ENCODE measurements around the gene ANKRD16.
"Not testable (repeated sequence)": the region's sequence is repeated elsewhere in the genome, so short reads cannot be mapped to it uniquely, and the experiment has no call there.

ANKRD16 gene

DNA sequence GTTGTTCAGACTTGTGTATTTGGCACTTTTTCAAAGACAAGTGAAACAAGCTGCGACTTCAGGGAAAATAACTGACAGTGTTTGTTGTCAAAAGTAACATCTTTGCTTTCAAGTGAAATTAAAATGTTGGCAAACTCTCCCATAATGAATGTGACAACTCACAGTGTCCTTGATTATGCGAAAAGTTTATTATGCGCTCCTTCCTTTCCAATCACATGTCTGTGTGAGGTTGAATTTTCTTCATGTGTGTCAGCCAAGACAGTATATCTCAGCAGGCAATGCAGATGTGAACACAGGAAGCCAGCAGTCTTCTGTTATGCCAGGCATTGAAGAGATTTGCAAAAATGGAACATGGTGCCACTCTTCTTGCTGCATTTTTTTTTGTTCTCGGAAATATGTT is 29.1 kb upstream of the ANKRD16 start:
- H3K27me3 ChIP-seq (ENCODE audit: control insufficient read depth, insufficient read depth, low read length), result no peaks in the 10 kb centered on the region
- H3K4me3 ChIP-seq (ENCODE audit: low read length), result no peak overlapping the region
- no peaks in the 10 kb centered on the region for H3K4me1 ChIP-seq (ENCODE audit: control insufficient read depth, insufficient read depth, low read length)
- peaks cover 63% of the 10 kb centered on the region for H3K36me3 ChIP-seq (ENCODE audit: control insufficient read depth, insufficient read depth, low read length)
- H3K9ac ChIP-seq (ENCODE audit: low read length), result no peak overlapping the region
- H3K27ac ChIP-seq (ENCODE audit: low read depth, low read length), result no peak overlapping the region

DNA sequence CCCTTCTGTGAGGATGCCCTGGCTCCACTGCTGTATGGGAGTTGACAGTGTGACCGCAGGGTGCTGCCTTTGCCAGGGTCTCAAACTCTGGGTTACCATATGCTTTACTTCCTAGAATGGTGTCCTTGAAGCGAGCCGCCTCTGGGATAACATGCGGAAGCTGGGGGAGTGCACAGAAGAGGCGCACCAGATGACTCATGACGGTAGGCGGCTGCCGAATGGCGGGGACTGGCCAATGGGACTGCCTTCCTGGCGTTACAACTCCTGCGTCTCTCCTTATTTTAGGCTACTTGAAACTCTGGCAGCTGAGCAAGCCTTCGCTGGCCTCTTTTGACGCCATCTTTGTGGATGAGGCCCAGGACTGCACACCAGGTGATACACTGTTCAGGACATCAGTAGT is 27.6 kb upstream of the ANKRD16 start:
- Histone ChIP-seq H3K9ac (ENCODE audit: low read length) (no peak overlapping the region), H3K36me3 (ENCODE audit: control insufficient read depth, insufficient read depth, low read length) (peaks cover 53% of the 10 kb centered on the region), H3K27me3 (ENCODE audit: control insufficient read depth, insufficient read depth, low read length) (no peaks in the 10 kb centered on the region), H3K27ac (ENCODE audit: low read depth, low read length) (no peak overlapping the region), H3K4me1 (ENCODE audit: control insufficient read depth, insufficient read depth, low read length) (no peaks in the 10 kb centered on the region), H3K4me3 (ENCODE audit: low read length) (no peak overlapping the region)

DNA sequence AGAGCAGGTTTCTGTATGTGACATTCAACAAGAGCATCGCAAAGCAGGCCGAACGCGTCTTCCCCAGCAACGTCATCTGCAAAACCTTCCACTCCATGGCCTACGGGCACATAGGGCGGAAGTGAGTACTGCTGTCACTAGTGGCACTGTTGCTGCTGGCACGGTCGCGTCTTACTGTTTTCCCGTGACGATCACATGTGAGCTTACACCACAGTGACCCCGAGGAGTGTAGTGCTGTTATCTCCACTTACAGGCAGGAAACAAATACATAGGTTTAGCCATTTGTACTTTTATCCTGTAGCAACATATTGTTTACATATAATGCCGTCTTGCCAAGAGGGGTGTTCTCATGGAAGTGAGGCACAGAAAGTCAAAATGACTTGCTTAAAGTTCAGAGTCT is 25.8 kb upstream of the ANKRD16 start:
- no peaks in the 10 kb centered on the region for H3K27me3 ChIP-seq (ENCODE audit: control insufficient read depth, insufficient read depth, low read length)
- no peaks in the 10 kb centered on the region for H3K4me1 ChIP-seq (ENCODE audit: control insufficient read depth, insufficient read depth, low read length)
- H3K4me3 ChIP-seq (ENCODE audit: low read length), result no peak overlapping the region
- no peak overlapping the region for H3K9ac ChIP-seq (ENCODE audit: low read length)
- peaks cover 54% of the 10 kb centered on the region for H3K36me3 ChIP-seq (ENCODE audit: control insufficient read depth, insufficient read depth, low read length)
- no peak overlapping the region for H3K27ac ChIP-seq (ENCODE audit: low read depth, low read length)

DNA sequence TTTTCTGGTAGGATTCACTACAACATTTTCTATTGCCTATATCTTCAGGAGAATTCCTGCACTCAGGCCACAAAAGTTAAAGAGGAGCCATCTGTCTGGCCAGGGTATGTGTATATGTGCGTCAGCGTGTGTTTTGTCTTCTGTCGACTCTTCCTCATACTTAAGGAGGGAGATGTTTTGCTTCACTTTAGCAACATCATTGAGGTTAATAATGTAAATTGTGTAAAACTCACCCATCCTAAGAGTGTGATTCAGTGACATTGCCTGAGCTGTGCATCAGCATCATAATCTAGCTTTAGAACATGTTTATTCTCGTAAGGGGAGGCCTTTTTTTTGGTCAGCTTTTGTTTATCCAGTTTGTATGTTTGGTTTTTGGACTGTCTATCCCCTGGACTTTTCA is 24.0 kb upstream of the ANKRD16 start:
- Histone ChIP-seq H3K36me3 (ENCODE audit: control insufficient read depth, insufficient read depth, low read length) (peaks cover 67% of the 10 kb centered on the region), H3K9ac (ENCODE audit: low read length) (no peak overlapping the region), H3K4me3 (ENCODE audit: low read length) (no peak overlapping the region), H3K27ac (ENCODE audit: low read depth, low read length) (no peak overlapping the region), H3K27me3 (ENCODE audit: control insufficient read depth, insufficient read depth, low read length) (no peaks in the 10 kb centered on the region), H3K4me1 (ENCODE audit: control insufficient read depth, insufficient read depth, low read length) (no peaks in the 10 kb centered on the region)

DNA sequence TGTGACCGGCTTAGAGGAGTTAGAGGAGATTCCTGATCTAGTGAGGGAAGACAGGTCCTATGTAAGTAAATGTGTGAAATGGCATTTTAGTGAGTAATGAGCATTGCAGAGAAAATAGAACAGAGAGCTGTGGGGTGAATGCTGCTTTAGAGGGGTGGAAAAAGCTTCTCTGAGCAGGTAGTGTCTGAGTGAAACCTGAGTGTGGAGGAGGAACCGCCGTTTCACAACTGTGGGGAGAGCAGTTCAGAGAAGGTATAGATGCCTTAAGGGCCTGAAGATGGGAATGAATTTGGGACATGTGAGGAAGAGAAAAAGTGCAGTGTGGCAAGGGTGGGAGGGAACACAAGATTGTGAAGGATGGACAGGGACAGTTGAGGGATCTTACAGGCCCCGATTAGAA is 22.0 kb upstream of the ANKRD16 start:
- Histone ChIP-seq H3K27ac (ENCODE audit: low read depth, low read length) (no peak overlapping the region), H3K9ac (ENCODE audit: low read length) (no peak overlapping the region), H3K4me3 (ENCODE audit: low read length) (no peak overlapping the region), H3K36me3 (ENCODE audit: control insufficient read depth, insufficient read depth, low read length) (peaks cover 54% of the 10 kb centered on the region), H3K4me1 (ENCODE audit: control insufficient read depth, insufficient read depth, low read length) (no peaks in the 10 kb centered on the region), H3K27me3 (ENCODE audit: control insufficient read depth, insufficient read depth, low read length) (no peaks in the 10 kb centered on the region)

DNA sequence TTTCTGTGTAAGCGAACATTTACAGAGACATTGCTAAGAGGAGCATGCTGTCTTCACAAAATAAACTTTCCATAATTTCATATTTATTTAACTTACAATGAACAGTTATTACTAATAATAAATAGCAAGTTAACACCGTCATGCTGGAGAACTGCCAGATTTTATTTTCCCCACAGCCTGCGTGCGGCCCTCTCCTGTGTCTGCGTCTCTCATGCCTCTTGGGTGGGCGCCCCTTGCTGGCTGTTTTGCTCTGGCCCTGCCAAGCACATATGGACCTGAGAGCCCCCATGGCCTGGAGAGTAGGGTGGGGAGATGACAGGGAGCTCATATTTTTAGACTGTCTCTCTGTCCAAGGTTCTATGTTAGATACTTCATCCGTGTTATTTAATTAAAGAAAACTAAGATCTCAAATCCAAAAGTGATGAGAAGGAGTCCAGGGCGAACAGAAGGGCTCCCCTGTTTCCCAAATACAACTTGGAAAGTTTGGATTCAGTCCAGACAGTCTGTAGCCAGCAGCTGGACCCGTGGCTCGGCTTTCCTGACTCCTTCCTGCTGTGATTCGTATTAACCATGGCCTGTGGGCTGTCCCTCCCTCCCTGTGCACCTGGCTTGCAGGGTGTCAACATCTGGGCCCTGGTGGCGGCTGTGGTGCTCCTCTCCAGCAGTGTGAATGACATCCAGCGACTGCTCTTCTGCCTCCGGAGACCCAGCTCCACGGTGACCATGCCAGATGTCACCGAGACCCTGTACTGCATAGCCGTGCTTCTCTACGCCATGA is 20.8 kb upstream of the ANKRD16 start:
- H3K36me3 ChIP-seq (ENCODE audit: control insufficient read depth, insufficient read depth, low read length), result peaks cover 54% of the 10 kb centered on the region
- no peak overlapping the region for H3K4me3 ChIP-seq (ENCODE audit: low read length)
- no peaks in the 10 kb centered on the region for H3K4me1 ChIP-seq (ENCODE audit: control insufficient read depth, insufficient read depth, low read length)
- no peak overlapping the region for H3K27ac ChIP-seq (ENCODE audit: low read depth, low read length)
- no peaks in the 10 kb centered on the region for H3K27me3 ChIP-seq (ENCODE audit: control insufficient read depth, insufficient read depth, low read length)
- H3K9ac ChIP-seq (ENCODE audit: low read length), result no peak overlapping the region

DNA sequence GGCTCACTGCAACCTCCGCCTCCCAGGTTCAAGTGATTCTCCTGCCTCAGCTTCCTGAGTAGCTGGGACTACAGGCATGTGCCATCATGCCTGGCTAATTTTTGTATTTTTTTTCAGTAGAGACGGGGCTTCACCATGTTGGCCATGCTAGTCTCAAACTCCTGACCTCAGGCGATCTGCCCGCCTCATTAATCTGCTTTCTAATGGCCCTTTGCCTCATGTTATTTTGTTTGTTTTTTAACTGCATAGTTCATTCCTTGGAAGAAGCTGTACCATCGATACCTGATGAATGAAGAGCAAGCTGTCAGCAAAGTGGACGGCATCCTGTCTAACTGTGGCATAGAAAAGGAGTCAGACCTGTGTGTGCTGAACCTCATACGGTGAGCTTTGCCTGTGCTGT is 19.0 kb upstream of the ANKRD16 start:
- H3K4me1 ChIP-seq (ENCODE audit: control insufficient read depth, insufficient read depth, low read length); H3K27ac ChIP-seq (ENCODE audit: low read depth, low read length); H3K27me3 ChIP-seq (ENCODE audit: control insufficient read depth, insufficient read depth, low read length); H3K4me3 ChIP-seq (ENCODE audit: low read length); H3K9ac ChIP-seq (ENCODE audit: low read length): not testable (repeated sequence)
- H3K36me3 ChIP-seq (ENCODE audit: control insufficient read depth, insufficient read depth, low read length), result peaks cover 36% of the 10 kb centered on the region

DNA sequence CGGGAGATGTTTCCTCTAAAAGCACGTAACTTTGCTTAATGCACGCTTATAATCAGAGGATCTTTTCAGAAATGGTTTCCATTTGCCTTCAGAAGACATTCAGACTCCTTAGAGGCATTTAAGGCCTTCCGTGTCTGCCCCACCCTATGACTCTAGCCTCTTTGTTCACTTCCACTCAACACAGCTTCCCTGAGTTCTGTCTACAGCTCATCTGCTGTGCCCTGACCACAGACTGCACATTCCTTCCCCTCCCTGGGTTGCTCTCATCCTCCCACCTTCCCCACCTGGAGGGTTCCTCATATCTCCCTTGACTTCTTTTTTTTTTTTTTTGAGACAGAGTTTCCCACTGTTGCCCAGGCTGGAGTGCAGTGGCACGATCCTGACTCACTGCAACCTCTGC is 17.0 kb upstream of the ANKRD16 start:
- Histone ChIP-seq H3K27ac (ENCODE audit: low read depth, low read length) (no peak overlapping the region), H3K36me3 (ENCODE audit: control insufficient read depth, insufficient read depth, low read length) (peaks cover 33% of the 10 kb centered on the region), H3K4me1 (ENCODE audit: control insufficient read depth, insufficient read depth, low read length) (no peaks in the 10 kb centered on the region)

DNA sequence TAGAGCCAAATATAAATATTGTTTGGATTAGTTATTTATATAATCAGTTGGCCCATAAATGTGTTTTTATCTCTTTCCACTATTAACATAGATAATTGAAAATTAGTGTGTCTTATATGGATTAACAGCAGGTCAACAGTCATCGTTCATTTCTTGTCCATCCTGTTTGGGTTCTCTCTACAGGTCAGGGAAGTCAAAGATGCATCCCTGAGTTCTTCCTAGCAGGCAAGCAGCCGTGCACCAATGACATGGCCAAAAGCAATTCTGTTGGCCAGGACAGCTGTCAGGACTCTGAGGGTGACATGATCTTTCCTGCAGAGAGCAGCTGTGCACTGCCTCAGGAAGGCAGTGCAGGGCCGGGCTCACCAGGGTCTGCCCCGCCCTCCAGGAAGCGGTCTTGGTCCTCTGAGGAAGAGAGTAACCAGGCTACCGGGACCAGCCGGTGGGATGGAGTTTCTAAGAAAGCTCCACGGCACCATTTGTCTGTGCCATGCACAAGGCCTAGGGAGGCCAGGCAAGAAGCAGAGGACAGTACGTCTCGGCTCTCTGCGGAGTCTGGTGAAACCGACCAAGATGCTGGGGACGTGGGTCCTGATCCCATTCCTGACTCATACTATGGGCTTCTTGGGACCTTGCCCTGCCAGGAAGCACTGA is 16.3 kb upstream of the ANKRD16 start:
- no peak overlapping the region for H3K4me3 ChIP-seq (ENCODE audit: low read length)
- no peak overlapping the region for H3K27ac ChIP-seq (ENCODE audit: low read depth, low read length)
- peaks cover 28% of the 10 kb centered on the region for H3K36me3 ChIP-seq (ENCODE audit: control insufficient read depth, insufficient read depth, low read length)
- no peaks in the 10 kb centered on the region for H3K27me3 ChIP-seq (ENCODE audit: control insufficient read depth, insufficient read depth, low read length)
- H3K4me1 ChIP-seq (ENCODE audit: control insufficient read depth, insufficient read depth, low read length), result no peaks in the 10 kb centered on the region
- H3K9ac ChIP-seq (ENCODE audit: low read length), result no peak overlapping the region

More for the DNA sequence above, 17.0 kb upstream of the ANKRD16 start:
- Histone ChIP-seq H3K4me3 (ENCODE audit: low read length) (no peak overlapping the region), H3K27me3 (ENCODE audit: control insufficient read depth, insufficient read depth, low read length) (no peaks in the 10 kb centered on the region), H3K9ac (ENCODE audit: low read length) (no peak overlapping the region)

DNA sequence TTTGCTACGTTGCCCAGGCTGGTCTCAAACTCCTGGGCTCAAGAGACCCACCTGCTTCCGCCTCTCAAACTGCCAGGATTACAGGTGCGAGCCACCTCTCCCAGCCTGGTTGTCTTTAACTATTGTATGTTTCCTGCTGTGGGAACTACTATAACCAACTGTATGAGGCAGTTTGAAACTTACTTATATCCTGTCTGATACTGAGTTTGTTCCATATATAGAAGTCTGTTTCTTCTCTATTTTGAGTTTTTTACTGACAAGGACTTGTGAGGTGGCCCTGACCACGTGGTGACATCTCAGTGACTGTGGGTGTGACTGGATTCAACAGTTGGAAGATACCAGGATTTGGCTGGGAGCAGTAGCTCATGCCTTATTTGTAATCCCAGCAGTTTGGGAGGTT is 14.5 kb upstream of the ANKRD16 start:
- Histone ChIP-seq H3K27ac (ENCODE audit: low read depth, low read length) (no peak overlapping the region), H3K27me3 (ENCODE audit: control insufficient read depth, insufficient read depth, low read length) (no peaks in the 10 kb centered on the region), H3K36me3 (ENCODE audit: control insufficient read depth, insufficient read depth, low read length) (peaks cover 15% of the 10 kb centered on the region)

DNA sequence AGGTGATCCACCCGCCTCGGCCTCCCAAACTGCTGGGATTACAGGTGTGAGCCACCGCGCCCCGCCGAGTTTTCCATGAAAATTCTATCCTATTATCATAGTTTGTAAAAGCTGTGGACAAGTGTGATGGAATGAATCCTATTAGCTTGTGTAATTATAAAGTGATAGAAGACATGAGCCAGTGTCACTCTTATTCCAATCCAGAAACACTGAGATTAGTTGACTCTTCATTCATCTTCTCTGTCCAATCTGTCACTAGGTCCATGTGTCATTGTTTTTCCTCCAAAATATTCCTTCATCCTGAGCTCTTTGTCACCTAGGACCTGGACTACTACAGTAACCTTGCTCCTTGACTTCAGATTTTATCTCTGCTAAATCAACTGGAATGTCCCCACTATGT is 13.9 kb upstream of the ANKRD16 start:
- Histone ChIP-seq H3K27ac (ENCODE audit: low read depth, low read length) (no peak overlapping the region), H3K4me1 (ENCODE audit: control insufficient read depth, insufficient read depth, low read length) (no peaks in the 10 kb centered on the region), H3K9ac (ENCODE audit: low read length) (no peak overlapping the region), H3K36me3 (ENCODE audit: control insufficient read depth, insufficient read depth, low read length) (peaks cover 10% of the 10 kb centered on the region), H3K27me3 (ENCODE audit: control insufficient read depth, insufficient read depth, low read length) (no peaks in the 10 kb centered on the region), H3K4me3 (ENCODE audit: low read length) (no peak overlapping the region)

More for the DNA sequence above, 14.5 kb upstream of the ANKRD16 start:
- H3K9ac ChIP-seq (ENCODE audit: low read length), result no peak overlapping the region
- no peaks in the 10 kb centered on the region for H3K4me1 ChIP-seq (ENCODE audit: control insufficient read depth, insufficient read depth, low read length)
- no peak overlapping the region for H3K4me3 ChIP-seq (ENCODE audit: low read length)

DNA sequence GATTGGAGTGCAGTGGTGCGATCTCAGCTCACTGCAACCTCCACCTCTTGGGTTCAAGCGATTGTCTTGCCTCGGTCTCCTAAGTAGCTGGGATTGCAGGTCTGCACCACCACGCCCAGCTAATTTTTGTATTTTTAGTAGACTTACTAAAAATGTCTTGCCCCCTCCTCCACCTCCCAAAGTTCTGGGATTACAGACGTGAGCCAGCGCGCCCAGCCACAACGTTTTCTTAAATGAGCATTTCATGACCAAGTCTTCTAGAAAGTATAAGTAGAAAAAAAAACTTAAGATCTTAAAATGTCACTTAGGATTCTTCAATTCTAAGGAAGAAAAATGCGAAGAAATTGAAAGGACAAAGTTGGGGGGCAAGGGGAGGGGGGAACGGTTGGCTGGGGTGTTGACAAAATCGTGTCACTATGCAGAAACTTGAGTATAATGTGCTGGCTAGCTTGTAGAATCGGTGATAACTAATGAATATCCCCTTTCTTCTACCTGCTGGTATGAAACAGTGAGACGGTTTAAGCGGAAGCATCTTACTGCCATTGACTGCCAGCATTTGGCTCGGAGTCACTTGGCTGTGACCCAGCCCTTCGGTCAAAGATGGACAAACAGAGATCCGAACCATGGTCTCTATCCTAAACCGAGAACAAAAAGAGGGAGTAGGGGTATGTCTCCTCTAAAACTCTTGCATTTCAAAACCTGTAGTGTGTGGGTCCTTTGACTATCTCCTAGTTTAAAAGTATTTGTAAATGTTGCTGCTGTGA is 13.0 kb upstream of the ANKRD16 start:
- Histone ChIP-seq H3K9ac (ENCODE audit: low read length) (no peak overlapping the region), H3K4me3 (ENCODE audit: low read length) (no peak overlapping the region), H3K4me1 (ENCODE audit: control insufficient read depth, insufficient read depth, low read length) (no peaks in the 10 kb centered on the region), H3K27me3 (ENCODE audit: control insufficient read depth, insufficient read depth, low read length) (no peaks in the 10 kb centered on the region), H3K27ac (ENCODE audit: low read depth, low read length) (no peak overlapping the region), H3K36me3 (ENCODE audit: control insufficient read depth, insufficient read depth, low read length) (peaks cover 10% of the 10 kb centered on the region)
